GM23338 (cell line): ENCODE data around the gene ITGA8. TPM values are rescaled to one million over a fixed set of nuclear protein-coding genes. Genes with fewer than 3 reads are reported as not detected.
"Not testable (repeated sequence)": the region's sequence is repeated elsewhere in the genome, so short reads cannot be mapped to it uniquely, and the experiment has no call there.

Source experiments
- ATAC-seq: fragments of 200-7000 bp; cut with Tn5 transposase; 3 replicates; pipeline ENCODE4 v1.9.1; 2020
- DNase-seq: peaks from one replicate; pipeline ENCODE4 v3.0.0-alpha.2; 2015; ENCODE audit warnings: low spot score
- H2AFZ ChIP-seq: fragments of 200-600 bp; sonication (generic); 2 replicates; pipeline ENCODE4 v1.8.0; 2016; ENCODE audit warnings: antibody characterized with exemption, mild to moderate bottlenecking, moderate library complexity
- H3F3A ChIP-seq: fragments of 200-600 bp; sonication (generic); replicated peaks from 2 replicates; pipeline ENCODE4 v1.8.0; 2017; ENCODE audit warnings: antibody characterized with exemption, mixed run types, low read depth
- H3K27ac ChIP-seq: fragments of 200-600 bp; sonication (generic); 2 replicates; pipeline ENCODE4 v1.6.1; 2016; ENCODE audit warnings: low read depth
- H3K27me3 ChIP-seq: fragments of 200-600 bp; sonication (generic); 2 replicates; pipeline ENCODE4 v1.8.0; 2016; ENCODE audit warnings: mild to moderate bottlenecking, mixed run types, moderate library complexity; ENCODE audit not compliant: insufficient read depth
- H3K36me3 ChIP-seq: fragments of 200-600 bp; sonication (generic); 2 replicates; pipeline ENCODE4 v1.8.0; 2016; ENCODE audit warnings: mild to moderate bottlenecking; ENCODE audit not compliant: insufficient read depth
- H3K4me1 ChIP-seq: fragments of 200-600 bp; sonication (generic); 2 replicates; pipeline ENCODE4 v1.8.0; 2016; ENCODE audit warnings: mild to moderate bottlenecking, moderate library complexity; ENCODE audit not compliant: insufficient read depth
- H3K4me2 ChIP-seq: fragments of 200-600 bp; sonication (generic); 2 replicates; pipeline ENCODE4 v1.7.1; 2017; ENCODE audit warnings: mixed run types
- H3K4me3 ChIP-seq: fragments of 200-600 bp; sonication (generic); 2 replicates; pipeline ENCODE4 v1.6.1; 2016; ENCODE audit warnings: mixed run types
- H3K79me2 ChIP-seq: fragments of 200-600 bp; sonication (generic); replicated peaks from 2 replicates; pipeline ENCODE4 v1.8.0; 2017; ENCODE audit warnings: mild to moderate bottlenecking; ENCODE audit not compliant: insufficient read depth
- H3K9me2 ChIP-seq: fragments of 200-600 bp; sonication (generic); 2 replicates; pipeline ENCODE4 v1.8.0; 2017; ENCODE audit not compliant: insufficient read depth
- H4K20me1 ChIP-seq: fragments of 200-600 bp; sonication (generic); replicated peaks from 2 replicates; pipeline ENCODE4 v1.8.0; 2017; ENCODE audit warnings: mild to moderate bottlenecking; ENCODE audit not compliant: insufficient read depth
- H3K27ac Mint-ChIP-seq: 2 replicates; pipeline ENCODE4 v1.8.0; 2020; ENCODE audit warnings: inconsistent platforms, mild to moderate bottlenecking, moderate library complexity, mixed read lengths
- H3K27me3 Mint-ChIP-seq: 3 replicates; pipeline ENCODE4 v1.8.0; 2022; ENCODE audit warnings: low read depth, mild to moderate bottlenecking, moderate library complexity, mixed read lengths, inconsistent platforms; ENCODE audit not compliant: insufficient read depth, poor library complexity
- H3K36me3 Mint-ChIP-seq: 3 replicates; pipeline ENCODE4 v1.8.0; 2021; ENCODE audit warnings: low read depth, mild to moderate bottlenecking, inconsistent platforms, moderate library complexity, mixed read lengths
- H3K4me1 Mint-ChIP-seq: 3 replicates; pipeline ENCODE4 v1.8.0; 2020; ENCODE audit warnings: mild to moderate bottlenecking, inconsistent platforms, mixed read lengths
- H3K4me3 Mint-ChIP-seq: 3 replicates; pipeline ENCODE4 v1.8.0; 2021; ENCODE audit warnings: moderate library complexity, mild to moderate bottlenecking, inconsistent platforms, mixed read lengths
- H3K9me3 Mint-ChIP-seq: 3 replicates; pipeline ENCODE4 v1.8.0; 2020; ENCODE audit warnings: moderate library complexity, mild to moderate bottlenecking, inconsistent platforms, mixed read lengths
- ETS1 ChIP-seq: IDR thresholded peaks from 2 replicates; pipeline ENCODE4 v1.6.1; 2016; ENCODE audit warnings: antibody characterized with exemption
- EZH2 ChIP-seq: fragments of 200-600 bp; sonication (generic); IDR thresholded peaks from one replicate; pipeline ENCODE4 v1.8.0; 2017; ENCODE audit warnings: antibody characterized with exemption, mild to moderate bottlenecking, low read depth; ENCODE audit not compliant: unreplicated experiment
- EZH2phosphoT487 ChIP-seq: fragments of 200-600 bp; sonication (generic); IDR thresholded peaks from one replicate; pipeline ENCODE4 v1.8.1; 2018; ENCODE audit warnings: antibody characterized with exemption; ENCODE audit not compliant: unreplicated experiment
- NANOG ChIP-seq: IDR thresholded peaks from 2 replicates; pipeline ENCODE4 v1.6.1; 2016; ENCODE audit warnings: antibody characterized with exemption, borderline replicate concordance
- POLR2AphosphoS5 ChIP-seq: IDR thresholded peaks from 2 replicates; pipeline ENCODE4 v1.6.1; 2016; ENCODE audit warnings: antibody characterized with exemption, low read depth
- STAT1 ChIP-seq: IDR thresholded peaks from one replicate; pipeline ENCODE4 v1.6.1; 2016; ENCODE audit warnings: antibody characterized with exemption; ENCODE audit not compliant: unreplicated experiment
- ZNF462 ChIP-seq: fragments of 250-450 bp; sonication (Bioruptor Pico); IDR thresholded peaks from 2 replicates; pipeline ENCODE4 v1.5.0; 2020; ENCODE audit warnings: mild to moderate bottlenecking, moderate library complexity
- polyA plus RNA-seq: library from polyadenylated mRNA; unstranded; fragments of >200 nt; fragmentation: Nextera tagmentation; extraction: Ambion mirVana; gene quantifications from 2 replicates; pipeline ENCODE4 v1.2.1, GENCODE V29; 2016
- total RNA-seq: library from RNA; depleted of rRNA; stranded (reverse); fragments of >200 nt; shearing (Covaris generic); gene quantifications from 2 replicates; pipeline ENCODE4 v1.2.3, GENCODE V29; 2014
- TF ChIP-seq, protein P1 (sequence below), 2 experiments: fragments of 200-600 bp in 1 of 2; sonication (generic) in 1 of 2; conservative IDR thresholded peaks; 2 replicates each; pipeline versions ENCODE4 v1.5.1 to v1.6.1; 2016 to 2017; ENCODE audit warnings: antibody characterized with exemption in 2 of 2, low read depth in 2 of 2, mild to moderate bottlenecking in 2 of 2, moderate library complexity in 1 of 2

The ITGA8 gene
- total and polyA plus RNA-seq, 2 experiments from 2014 or later: not detected

DNA sequence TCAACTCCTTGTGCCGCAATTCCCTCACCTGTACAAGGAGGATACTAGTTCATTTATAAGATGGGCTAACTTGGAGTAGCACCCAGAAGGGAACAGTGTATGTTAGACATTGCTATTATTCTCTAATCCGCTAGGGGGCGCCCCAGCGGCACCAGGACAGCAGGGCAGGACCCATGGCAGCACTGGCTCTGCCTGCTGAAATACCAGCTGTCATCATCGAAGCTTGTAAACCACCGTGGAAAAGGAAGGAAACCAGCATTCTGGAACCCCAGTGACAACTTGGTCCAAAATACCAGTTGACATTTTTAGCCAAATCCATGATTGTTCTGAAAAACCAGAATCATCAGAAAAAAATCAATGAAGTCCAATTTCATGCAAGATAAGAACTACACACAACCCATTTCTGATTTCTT lies 134.4 kb downstream of the ITGA8 start:
- Mint-ChIP-seq H3K4me1 (no peaks in the 10 kb centered on the region), H3K27ac (no peak overlapping the region), H3K4me3 (no peak overlapping the region), H3K27me3 (no peaks in the 10 kb centered on the region), H3K9me3 (peaks cover 12% of the 10 kb centered on the region; the same call in 2 of the 3 replicates), H3K36me3 (no peaks in the 10 kb centered on the region; the same call in 2 of the 3 replicates)
- Histone ChIP-seq H3K36me3 (no peaks in the 10 kb centered on the region), H3K4me2 (no peak overlapping the region), H3K9me2 (no peaks in the 10 kb centered on the region), H3K4me3 (no peak overlapping the region), H4K20me1 (no peaks in the 10 kb centered on the region), H2AFZ (no peak overlapping the region), H3K79me2 (no peaks in the 10 kb centered on the region), H3F3A (no peaks in the 10 kb centered on the region), H3K27ac (no peak overlapping the region), H3K27me3 (no peaks in the 10 kb centered on the region), H3K4me1 (no peaks in the 10 kb centered on the region)
- ATAC-seq: peak; percentile 99
- peak; percentile 80 for DNase-seq
- TF ChIP-seq ZNF462 (CRISPR knock-in tag) (no peak), EZH2phosphoT487 (no peak), EZH2 (no peak), ETS1 (no peak), POLR2AphosphoS5 (no peak), NANOG (no peak), STAT1 (no peak)
- TF ChIP-seq, protein P1, sequence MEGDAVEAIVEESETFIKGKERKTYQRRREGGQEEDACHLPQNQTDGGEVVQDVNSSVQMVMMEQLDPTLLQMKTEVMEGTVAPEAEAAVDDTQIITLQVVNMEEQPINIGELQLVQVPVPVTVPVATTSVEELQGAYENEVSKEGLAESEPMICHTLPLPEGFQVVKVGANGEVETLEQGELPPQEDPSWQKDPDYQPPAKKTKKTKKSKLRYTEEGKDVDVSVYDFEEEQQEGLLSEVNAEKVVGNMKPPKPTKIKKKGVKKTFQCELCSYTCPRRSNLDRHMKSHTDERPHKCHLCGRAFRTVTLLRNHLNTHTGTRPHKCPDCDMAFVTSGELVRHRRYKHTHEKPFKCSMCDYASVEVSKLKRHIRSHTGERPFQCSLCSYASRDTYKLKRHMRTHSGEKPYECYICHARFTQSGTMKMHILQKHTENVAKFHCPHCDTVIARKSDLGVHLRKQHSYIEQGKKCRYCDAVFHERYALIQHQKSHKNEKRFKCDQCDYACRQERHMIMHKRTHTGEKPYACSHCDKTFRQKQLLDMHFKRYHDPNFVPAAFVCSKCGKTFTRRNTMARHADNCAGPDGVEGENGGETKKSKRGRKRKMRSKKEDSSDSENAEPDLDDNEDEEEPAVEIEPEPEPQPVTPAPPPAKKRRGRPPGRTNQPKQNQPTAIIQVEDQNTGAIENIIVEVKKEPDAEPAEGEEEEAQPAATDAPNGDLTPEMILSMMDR (conservative IDR thresholded peaks at IDR 0.05; ENCODE audit: low read depth in 2 of 2): peak; percentile 91 to 96

DNA sequence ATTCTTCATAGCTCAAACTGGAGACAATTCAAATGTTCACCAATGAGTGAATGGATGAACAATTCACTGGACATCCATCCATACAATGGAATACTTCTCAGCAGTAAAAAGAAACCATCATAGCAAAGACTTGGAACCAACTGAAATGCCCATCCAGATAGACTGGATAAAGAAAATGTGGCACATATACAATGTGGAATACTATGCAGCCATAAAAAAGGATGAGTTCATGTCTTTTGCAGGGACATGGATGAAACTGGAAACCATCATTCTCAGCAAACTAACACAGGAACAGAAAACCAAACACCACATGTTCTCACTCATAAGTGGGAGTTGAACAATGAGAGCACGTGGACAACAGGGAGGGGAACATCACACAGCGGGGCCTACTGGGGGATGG lies 136.8 kb downstream of the ITGA8 start:
- H3K27ac ChIP-seq, H3K27me3 Mint-ChIP-seq, H3K79me2 ChIP-seq, DNase-seq, H3K27ac Mint-ChIP-seq, H3K4me3 ChIP-seq, H3K4me1 Mint-ChIP-seq, H3K36me3 ChIP-seq, H3K4me1 ChIP-seq, H4K20me1 ChIP-seq, H3K4me2 ChIP-seq, H3F3A ChIP-seq, ATAC-seq, H3K36me3 Mint-ChIP-seq, H3K27me3 ChIP-seq, H3K9me2 ChIP-seq, H3K4me3 Mint-ChIP-seq, H2AFZ ChIP-seq: not testable (repeated sequence)
- peaks cover 12% of the 10 kb centered on the region; the same call in 2 of the 3 replicates for H3K9me3 Mint-ChIP-seq
